Spleen (tissue), 11 donors: ENCODE results near the gene ORC2. TPM values are rescaled to one million over a fixed set of nuclear protein-coding genes. Genes with fewer than 3 reads are reported as not detected.

Source experiments
- DNase-seq: peaks from one replicate; pipeline ENCODE4 v3.0.0-alpha.2; 2020
- H3K27ac ChIP-seq, 8 donors: fragments of 200-600 bp; sonication (generic) in 7 of 8; 1 replicate in 4 of 8; 2 replicates in 4 of 8; pipeline versions ENCODE4 v1.5.0 to v1.8.0; 2016 to 2021; ENCODE audit warnings: inconsistent platforms in 4 of 8, mild to moderate bottlenecking in 4 of 8, moderate library complexity in 1 of 8
- H3K27me3 ChIP-seq, 7 donors: fragments of 200-600 bp; sonication (generic) in 6 of 7; replicated peaks in 1 of 7; 1 replicate in 4 of 7; 2 replicates in 3 of 7; pipeline versions ENCODE4 v1.5.0 to v1.8.0; 2016 to 2021; ENCODE audit warnings: inconsistent platforms in 3 of 7, mild to moderate bottlenecking in 1 of 7
- H3K36me3 ChIP-seq, 6 donors: fragments of 200-600 bp; sonication (generic) in 5 of 6; 1 replicate in 4 of 6; 2 replicates in 2 of 6; pipeline versions ENCODE4 v1.5.0 to v1.8.0; 2016 to 2021; ENCODE audit warnings: inconsistent platforms in 2 of 6
- H3K4me1 ChIP-seq, 6 donors: fragments of 200-600 bp; sonication (generic) in 5 of 6; 1 replicate in 3 of 6; 2 replicates in 3 of 6; pipeline versions ENCODE4 v1.5.0 to v1.8.0; 2016 to 2021; ENCODE audit warnings: inconsistent platforms in 3 of 6
- H3K4me3 ChIP-seq, 8 donors: fragments of 200-600 bp; sonication (generic) in 7 of 8; 1 replicate in 4 of 8; 2 replicates in 4 of 8; pipeline versions ENCODE4 v1.5.0 to v1.8.0; 2016 to 2021; ENCODE audit warnings: inconsistent platforms in 4 of 8, mild to moderate bottlenecking in 4 of 8, moderate library complexity in 2 of 8
- H3K9me3 ChIP-seq, 8 donors: fragments of 200-600 bp; sonication (generic) in 7 of 8; 1 replicate in 4 of 8; 2 replicates in 4 of 8; pipeline versions ENCODE4 v1.5.0 to v1.8.0; 2016 to 2021; ENCODE audit warnings: inconsistent platforms in 4 of 8
- POLR2A ChIP-seq, 3 donors: fragments of 450-650 bp; IDR thresholded peaks; one replicate each; pipeline ENCODE4 v1.5.1; 2017; ENCODE audit warnings: antibody characterized with exemption in 3 of 3, mild to moderate bottlenecking in 1 of 3
- POLR2AphosphoS5 ChIP-seq, 3 donors: sonication (generic); formaldehyde crosslinking; IDR thresholded peaks; one replicate each; pipeline ENCODE4 v1.5.1; 2017; ENCODE audit warnings: antibody characterized with exemption in 3 of 3
- WGBS, 5 donors: extraction: QIAGEN DNeasy Blood & Tissue Kit in 3 of 5; methylation state at CpG; one replicate each; pipeline versions ENCODE4 v1.1.5 to v1.1.7; 2013 to 2018; 5-methylcytosine and 5-hydroxymethylcytosine counted together
- intact Hi-C: fragments of 100-400 bp; cut with DNase I; formaldehyde crosslinking; loops from one replicate; pipeline ENCODE4 v1.15.0; 2023; ENCODE audit warnings: low total_unique reads
- polyA plus RNA-seq, 3 donors: library from polyadenylated mRNA; stranded (reverse); fragments of 200-250 nt; gene quantifications; one replicate each; pipeline ENCODE4 v1.2.1, GENCODE V29; 2013
- total RNA-seq, 7 donors: library from RNA; depleted of rRNA in 3 of 7; stranded (reverse); fragments of >200 nt in 3 of 7; fragmentation: NEBNext Ultra II Directional in 4 of 7; extraction: Animal tissue kit (Norgen Biotek cat#: 25700) in 4 of 7; gene quantifications; one replicate each; pipeline versions ENCODE4 v1.1.0 to v1.2.1, GENCODE V29; 2016 to 2021
- TF ChIP-seq, protein P1 (sequence below), 11 experiments: fragments of 200-600 bp in 7 of 11; fragments of 450-650 bp in 4 of 11; sonication (generic) in 4 of 11; IDR thresholded peaks in 8 of 11; conservative IDR thresholded peaks in 3 of 11; 1 replicate in 7 of 11; 2 replicates in 4 of 11; pipeline versions ENCODE4 v1.4.0 to v1.8.0; 2016 to 2021; ENCODE audit warnings: antibody characterized with exemption in 11 of 11, inconsistent platforms in 4 of 11, mild to moderate bottlenecking in 1 of 11
- donor health status: healthy with polysubstance abuse.
- donor health status: DM: no; HTN: no; CAD: no; lungs with moderate emphysema.
- donor health status: DM: no; HTN: no; CAD: no.
- donor health status: Bipolar disorder and iron deficiency.
- donor health status: healthy.
- donor health status: DM: no; HTN: no; CAD: no.
- donor health status: DM: yes; HTN: yes; CAD: no.

The ORC2 gene
- total and polyA plus RNA-seq, 10 donors, result 6.9 to 39.1 (median 31.9) TPM

DNA sequence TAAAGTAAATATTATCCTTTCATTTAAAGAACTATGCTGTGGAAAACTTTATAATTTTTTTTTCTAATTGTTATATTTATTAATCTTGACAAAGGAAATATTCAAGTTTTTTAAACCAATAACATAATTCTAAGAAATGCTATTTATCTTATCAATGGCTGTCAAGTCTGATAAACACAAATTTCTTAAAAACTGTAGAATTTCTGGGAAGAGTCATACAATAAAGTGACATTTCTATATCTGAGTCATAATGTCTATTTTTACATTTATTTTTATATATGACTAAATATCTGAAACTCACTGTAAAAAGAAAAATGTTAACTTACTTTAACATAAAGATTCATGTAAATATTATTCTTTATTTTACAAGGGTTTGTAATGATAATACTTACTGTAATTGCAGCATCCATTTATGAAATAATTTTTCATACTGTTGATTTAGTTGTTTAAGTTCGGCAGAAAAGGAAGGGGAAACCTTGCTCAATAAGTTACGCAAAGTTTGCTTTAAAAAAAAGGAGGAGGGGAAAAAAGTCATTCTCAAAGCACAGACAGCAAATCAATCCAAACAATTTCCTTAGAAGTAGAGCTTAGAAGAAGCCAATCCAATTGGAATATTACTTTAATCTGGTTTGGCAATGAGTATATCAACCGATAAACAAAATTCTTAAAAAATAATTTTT lies 32.4 kb downstream of the ORC2 start:
- H3K4me3 ChIP-seq, result no peak overlapping the region
- intact Hi-C loops, result no loop called here
- H3K36me3 ChIP-seq, result peaks cover 0 to 100% (median 76%) of the 10 kb centered on the region in 6 donors
- H3K9me3 ChIP-seq, result no peaks in the 10 kb centered on the region
- TF ChIP-seq POLR2A (IDR thresholded peaks at IDR 0.05) (no peak), POLR2AphosphoS5 (IDR thresholded peaks at IDR 0.05) (no peak)
- WGBS, 5 donors, result 60 to 80% (median 66%) methylated on average over 3 of the region's 3 CpGs
- peak overlapping the region in 2 of 8 donors; percentile 33 to 55 for H3K27ac ChIP-seq
- no peak for DNase-seq
- H3K4me1 ChIP-seq, result peaks cover 0 to 10% (median 0%) of the 10 kb centered on the region in 6 donors
- H3K27me3 ChIP-seq, result no peaks in the 10 kb centered on the region

DNA sequence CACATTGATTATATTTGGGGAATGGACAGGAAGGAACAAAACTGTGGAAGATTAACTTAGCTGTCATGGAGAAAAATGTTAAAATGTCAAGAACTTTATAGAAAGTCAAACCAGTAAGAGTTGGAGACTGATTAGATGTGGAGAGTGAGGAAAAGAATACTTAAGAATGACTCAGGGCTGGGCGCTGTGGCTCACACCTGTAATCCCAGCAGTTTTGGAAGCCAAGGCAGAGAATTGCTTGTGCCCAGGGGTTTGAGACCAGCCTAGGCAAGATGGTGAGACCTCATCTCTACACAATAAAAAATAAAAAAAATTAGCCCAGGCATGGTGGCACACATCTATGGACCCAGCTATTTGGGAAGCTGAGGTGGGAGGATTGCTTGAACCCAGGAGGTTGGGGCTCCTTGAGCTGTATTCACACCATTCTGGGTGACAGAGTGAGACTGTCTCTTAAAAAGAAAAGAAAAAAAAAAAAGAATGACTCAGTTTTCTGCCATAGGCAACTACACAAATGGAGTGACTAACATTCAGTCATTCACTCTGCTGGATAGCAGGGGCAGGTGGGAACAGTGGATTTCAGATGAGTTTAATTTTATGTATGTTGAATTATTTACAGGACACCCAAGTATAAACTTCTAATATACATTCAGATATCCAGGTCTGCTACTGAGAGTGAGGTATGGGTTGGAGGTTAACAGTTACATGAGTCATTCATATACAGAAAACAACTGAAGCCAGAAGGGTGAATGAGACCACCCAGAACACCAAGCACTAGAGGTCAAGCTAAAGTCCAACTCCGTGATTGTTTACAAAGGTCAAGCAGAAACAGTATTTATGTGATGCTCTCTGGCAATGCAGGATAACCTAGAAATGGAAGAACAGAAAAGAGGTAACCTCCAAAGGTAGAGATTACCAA lies 33.9 kb downstream of the ORC2 start:
- intact Hi-C loops, result no loop called here
- no peak overlapping the region for H3K27ac ChIP-seq
- TF ChIP-seq POLR2AphosphoS5 (IDR thresholded peaks at IDR 0.05), result no peak
- TF ChIP-seq, protein P1, sequence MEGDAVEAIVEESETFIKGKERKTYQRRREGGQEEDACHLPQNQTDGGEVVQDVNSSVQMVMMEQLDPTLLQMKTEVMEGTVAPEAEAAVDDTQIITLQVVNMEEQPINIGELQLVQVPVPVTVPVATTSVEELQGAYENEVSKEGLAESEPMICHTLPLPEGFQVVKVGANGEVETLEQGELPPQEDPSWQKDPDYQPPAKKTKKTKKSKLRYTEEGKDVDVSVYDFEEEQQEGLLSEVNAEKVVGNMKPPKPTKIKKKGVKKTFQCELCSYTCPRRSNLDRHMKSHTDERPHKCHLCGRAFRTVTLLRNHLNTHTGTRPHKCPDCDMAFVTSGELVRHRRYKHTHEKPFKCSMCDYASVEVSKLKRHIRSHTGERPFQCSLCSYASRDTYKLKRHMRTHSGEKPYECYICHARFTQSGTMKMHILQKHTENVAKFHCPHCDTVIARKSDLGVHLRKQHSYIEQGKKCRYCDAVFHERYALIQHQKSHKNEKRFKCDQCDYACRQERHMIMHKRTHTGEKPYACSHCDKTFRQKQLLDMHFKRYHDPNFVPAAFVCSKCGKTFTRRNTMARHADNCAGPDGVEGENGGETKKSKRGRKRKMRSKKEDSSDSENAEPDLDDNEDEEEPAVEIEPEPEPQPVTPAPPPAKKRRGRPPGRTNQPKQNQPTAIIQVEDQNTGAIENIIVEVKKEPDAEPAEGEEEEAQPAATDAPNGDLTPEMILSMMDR (IDR thresholded peaks at IDR 0.05 in 8 of 11, conservative IDR thresholded peaks at IDR 0.05 in 3 of 11), result no peak
- TF ChIP-seq POLR2A (IDR thresholded peaks at IDR 0.05), result no peak
- WGBS, 5 donors, result 76 to 95% (median 88%) methylated on average over 2 of the region's 2 CpGs
- no peak overlapping the region for H3K4me3 ChIP-seq
- no peak for DNase-seq
- H3K9me3 ChIP-seq, result no peaks in the 10 kb centered on the region
- H3K4me1 ChIP-seq, result peaks cover 0 to 10% (median 0%) of the 10 kb centered on the region in 6 donors
- peaks cover 0 to 100% (median 74%) of the 10 kb centered on the region in 6 donors for H3K36me3 ChIP-seq
- no peaks in the 10 kb centered on the region for H3K27me3 ChIP-seq

DNA sequence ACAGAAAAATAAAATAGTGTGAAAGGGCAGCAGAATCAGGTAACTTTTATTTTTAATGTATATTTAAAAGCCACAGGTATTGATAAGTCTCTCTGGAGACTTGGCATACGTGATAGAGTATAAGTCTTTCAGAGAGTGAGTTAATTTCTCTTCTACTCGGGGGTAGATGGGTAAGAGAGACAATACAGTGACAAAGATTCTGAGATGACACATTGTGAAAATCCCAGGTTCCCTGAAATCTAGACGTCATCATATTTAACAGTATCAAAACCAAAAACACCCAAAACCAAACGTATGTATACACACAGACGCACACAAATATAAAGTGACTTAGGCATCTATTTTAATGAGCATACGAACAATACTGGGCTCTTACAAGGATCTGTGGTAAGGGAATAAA lies 41.0 kb downstream of the ORC2 start:
- Histone ChIP-seq H3K27ac (no peak overlapping the region), H3K36me3 (peaks cover 2 to 100% (median 78%) of the 10 kb centered on the region in 6 donors), H3K27me3 (no peaks in the 10 kb centered on the region), H3K4me1 (no peaks in the 10 kb centered on the region), H3K4me3 (no peak overlapping the region), H3K9me3 (no peaks in the 10 kb centered on the region)
- WGBS, 5 donors, result 76 to 86% (median 85%) methylated on average over 6 of the region's 6 CpGs
- TF ChIP-seq, protein P1 (IDR thresholded peaks at IDR 0.05 in 8 of 11, conservative IDR thresholded peaks at IDR 0.05 in 3 of 11), result no peak
- no peak for TF ChIP-seq POLR2AphosphoS5 (IDR thresholded peaks at IDR 0.05)
- no peak for TF ChIP-seq POLR2A (IDR thresholded peaks at IDR 0.05)
- intact Hi-C loops, result no loop called here
- DNase-seq, result no peak

DNA sequence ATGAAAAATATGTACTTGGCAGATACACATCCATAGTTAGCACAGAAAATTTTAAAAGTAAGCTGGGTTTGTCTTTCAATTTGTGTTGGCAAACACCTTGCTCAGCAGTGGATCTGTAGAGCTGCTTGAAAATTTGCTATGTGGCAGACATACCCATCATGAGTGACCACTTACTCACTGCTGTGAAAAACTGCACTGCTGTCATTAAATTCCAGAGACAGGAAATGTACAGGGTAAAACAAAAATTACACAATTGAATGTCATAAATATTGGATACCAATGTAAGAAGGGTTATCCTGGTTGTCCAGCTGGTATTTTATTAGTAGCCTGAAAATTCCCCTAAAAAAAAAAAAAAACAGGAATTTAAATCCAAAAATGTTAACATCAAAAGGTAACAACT lies 49.8 kb downstream of the ORC2 start:
- H3K4me1 ChIP-seq, result no peaks in the 10 kb centered on the region
- H3K27me3 ChIP-seq, result no peaks in the 10 kb centered on the region
- no peak for DNase-seq
- intact Hi-C loops, result no loop called here
- H3K36me3 ChIP-seq, result peaks cover 3 to 100% (median 79%) of the 10 kb centered on the region in 6 donors
- H3K9me3 ChIP-seq, result no peaks in the 10 kb centered on the region
- no peak overlapping the region for H3K4me3 ChIP-seq
- TF ChIP-seq POLR2AphosphoS5 (IDR thresholded peaks at IDR 0.05), result no peak
- TF ChIP-seq POLR2A (IDR thresholded peaks at IDR 0.05), result no peak
- TF ChIP-seq, protein P1 (IDR thresholded peaks at IDR 0.05 in 8 of 11, conservative IDR thresholded peaks at IDR 0.05 in 3 of 11), result no peak
- H3K27ac ChIP-seq, result no peak overlapping the region
